GM19455 (cell line): ENCODE data around the gene BBS4.
"Not testable (repeated sequence)": the region's sequence is repeated elsewhere in the genome, so short reads cannot be mapped to it uniquely, and the experiment has no call there.

Experiments
- ATAC-seq: cut with Tn5 transposase; IDR thresholded peaks from one replicate; pipeline ENCODE4 v1.9.1; 2021; ENCODE audit not compliant: unreplicated experiment

Gene BBS4, protein sequence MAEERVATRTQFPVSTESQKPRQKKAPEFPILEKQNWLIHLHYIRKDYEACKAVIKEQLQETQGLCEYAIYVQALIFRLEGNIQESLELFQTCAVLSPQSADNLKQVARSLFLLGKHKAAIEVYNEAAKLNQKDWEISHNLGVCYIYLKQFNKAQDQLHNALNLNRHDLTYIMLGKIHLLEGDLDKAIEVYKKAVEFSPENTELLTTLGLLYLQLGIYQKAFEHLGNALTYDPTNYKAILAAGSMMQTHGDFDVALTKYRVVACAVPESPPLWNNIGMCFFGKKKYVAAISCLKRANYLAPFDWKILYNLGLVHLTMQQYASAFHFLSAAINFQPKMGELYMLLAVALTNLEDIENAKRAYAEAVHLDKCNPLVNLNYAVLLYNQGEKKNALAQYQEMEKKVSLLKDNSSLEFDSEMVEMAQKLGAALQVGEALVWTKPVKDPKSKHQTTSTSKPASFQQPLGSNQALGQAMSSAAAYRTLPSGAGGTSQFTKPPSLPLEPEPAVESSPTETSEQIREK

DNA sequence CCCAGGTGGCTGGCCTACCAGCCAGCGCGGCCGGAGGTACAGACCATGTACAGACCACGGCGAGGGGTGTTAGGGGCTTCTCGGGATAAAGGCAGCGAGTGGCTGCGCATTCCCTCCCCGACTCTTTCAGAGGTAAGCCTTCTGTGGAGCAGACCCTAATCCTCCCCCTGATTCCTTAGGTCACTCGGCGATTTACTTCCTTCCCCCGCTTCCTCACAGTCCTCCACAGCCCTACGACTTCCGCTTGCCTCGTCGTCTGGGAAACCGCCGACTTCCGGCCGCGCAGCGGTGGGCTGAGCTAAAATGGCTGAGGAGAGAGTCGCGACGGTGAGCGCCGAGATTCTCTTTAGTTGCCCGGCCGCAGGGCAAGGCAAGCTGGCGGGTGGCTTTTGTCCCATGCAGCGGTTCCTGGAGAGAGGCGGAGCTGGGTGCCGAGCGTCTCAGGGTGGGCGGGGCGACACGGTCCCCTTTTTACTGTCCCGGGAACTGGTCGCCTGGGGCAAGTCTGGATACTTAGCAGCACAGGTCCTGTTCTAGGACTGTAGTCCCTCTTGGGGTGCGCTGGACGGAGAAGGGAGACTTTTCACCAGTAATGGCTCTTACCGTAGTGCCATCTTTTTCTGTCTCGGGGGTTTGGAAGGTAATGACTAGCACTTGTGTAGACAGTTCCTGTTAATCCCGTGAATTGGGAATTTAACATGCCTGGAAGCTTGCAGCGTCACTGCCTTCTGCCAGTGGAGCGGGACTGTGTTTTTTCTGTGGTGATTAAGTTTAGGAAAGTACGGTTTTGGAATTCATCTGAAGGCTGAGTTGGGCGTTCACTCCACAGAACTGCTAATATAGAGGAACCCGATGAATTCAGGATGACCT lies at the start of gene BBS4, which contains the start of gene HIGD2B:
TSS of gene BBS4 (plus strand) at position 283 of the 870 bp plus-strand sequence. CDS start at position 304, 21 bp downstream.
TSS of gene HIGD2B (minus strand) at position 258 of the 870 bp plus-strand sequence. CDS start 9,808 bp downstream, outside the sequence.
- peak; percentile 95 for ATAC-seq

- ATAC-seq: not testable (repeated sequence)
Observed at GRCh38 chr15:72636519-72637282, 49.3 kb upstream of the BBS4 start.

GRCh38 chr15:72639759-72640483 lies 46.1 kb upstream of the BBS4 start:
- ATAC-seq: not testable (repeated sequence)

DNA sequence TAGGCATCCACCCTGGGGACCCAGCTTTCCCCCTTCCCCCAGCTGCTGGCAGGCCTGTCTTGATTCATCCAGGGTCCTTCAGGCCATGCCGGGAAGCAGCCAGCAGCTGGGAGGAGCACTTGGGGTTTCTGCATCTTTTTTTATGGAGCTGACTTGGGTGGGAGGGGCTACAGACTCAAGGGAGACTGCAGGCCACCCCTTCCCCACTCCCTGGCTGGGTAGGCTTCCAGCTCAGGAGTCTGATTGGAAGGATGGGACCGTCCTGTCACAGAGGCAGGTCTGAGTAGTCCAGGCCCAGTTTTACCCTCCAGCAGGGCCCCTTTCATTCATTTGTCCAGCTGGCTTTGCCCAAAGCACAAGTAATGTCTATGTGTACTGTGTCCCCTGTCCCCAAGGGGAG lies 43.7 kb upstream of the BBS4 start:
- not testable (repeated sequence) for ATAC-seq

- ATAC-seq: not testable (repeated sequence)
Observed at GRCh38 chr15:72648631-72649253, 37.3 kb upstream of the BBS4 start.

DNA sequence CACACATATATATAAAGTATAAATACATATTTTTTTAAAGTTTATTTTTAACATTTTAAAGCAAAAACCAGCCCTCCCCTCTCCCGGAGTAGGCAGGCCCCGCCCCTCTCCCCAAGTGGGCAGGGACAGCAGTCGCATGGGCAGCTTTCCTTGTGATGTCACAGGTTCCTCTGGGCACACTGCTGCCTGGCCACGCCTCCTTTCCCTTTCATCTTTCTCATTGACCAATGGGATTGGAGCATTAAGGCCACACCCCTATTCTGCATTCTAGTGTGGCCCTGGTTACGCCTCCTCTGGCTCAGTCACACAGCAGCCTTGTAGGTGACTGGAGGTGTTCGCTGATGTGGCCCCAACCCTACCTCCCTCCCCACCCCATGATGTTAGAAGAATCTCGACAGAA lies 31.6 kb upstream of the BBS4 start, which contains the start of gene GOLGA6B:
TSS of gene GOLGA6B (plus strand) at position 301 of the 400 bp plus-strand sequence. CDS start at position 342, 41 bp downstream.
- ATAC-seq: not testable (repeated sequence)

DNA sequence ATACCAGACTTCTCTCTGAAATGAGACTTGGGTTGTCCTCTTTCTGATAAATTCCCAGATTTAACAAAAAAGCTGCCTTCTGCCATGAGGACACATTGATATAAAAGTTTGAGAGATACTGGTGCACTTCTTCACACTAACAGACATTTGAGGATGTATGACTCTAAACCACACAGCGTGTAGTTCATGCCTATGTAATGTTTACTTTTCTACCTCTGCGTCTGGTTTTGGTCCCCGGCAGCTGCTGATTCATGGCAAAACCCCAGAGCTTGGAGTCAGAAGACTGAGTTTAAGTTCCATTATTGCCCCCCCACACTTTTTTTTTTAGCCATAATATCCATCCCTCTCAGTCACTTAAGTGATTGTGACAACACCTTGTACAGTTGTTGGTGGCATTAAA lies 30.0 kb upstream of the BBS4 start:
- ATAC-seq: not testable (repeated sequence)

DNA sequence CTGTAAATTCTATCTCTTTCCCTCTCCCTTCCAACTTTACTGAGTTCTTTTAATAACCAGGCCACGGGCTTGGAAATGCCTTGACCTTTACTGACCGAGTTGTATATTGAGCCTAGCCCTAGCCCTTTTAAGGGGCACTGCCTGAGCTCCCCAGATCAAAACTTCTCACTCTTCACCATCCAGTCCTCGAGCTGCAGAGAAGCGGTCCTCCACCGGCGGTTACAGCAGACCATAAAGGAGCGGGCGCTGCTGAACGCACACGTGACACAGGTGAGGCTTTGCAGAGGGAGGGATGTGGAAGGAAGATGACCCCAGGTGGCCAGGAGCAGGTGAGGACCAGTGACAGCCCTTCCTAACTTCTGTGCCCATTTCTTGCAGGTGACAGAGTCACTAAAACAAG lies 24.9 kb upstream of the BBS4 start:
- not testable (repeated sequence) for ATAC-seq

- not testable (repeated sequence) for ATAC-seq
Observed at GRCh38 chr15:72663931-72664330, 22.1 kb upstream of the BBS4 start.

DNA sequence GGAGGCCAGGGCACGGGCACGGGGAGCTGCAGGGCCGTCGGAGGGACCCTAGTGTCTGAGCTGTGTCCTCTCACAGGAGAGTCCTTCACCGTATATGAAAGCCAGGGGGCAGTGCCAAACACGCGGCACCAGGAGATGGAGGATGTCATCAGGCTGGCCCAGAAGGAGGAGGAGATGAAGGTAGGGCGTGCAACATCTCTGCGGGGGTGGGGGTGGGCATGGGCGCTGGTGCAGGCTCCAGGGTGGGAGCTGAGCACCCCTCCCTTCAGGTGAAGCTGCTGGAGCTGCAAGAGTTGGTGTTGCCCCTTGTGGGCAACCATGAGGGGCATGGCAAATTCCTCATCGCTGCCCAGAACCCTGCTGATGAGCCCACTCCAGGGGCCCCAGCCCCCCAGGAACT lies 20.3 kb upstream of the BBS4 start:
- not testable (repeated sequence) for ATAC-seq

DNA sequence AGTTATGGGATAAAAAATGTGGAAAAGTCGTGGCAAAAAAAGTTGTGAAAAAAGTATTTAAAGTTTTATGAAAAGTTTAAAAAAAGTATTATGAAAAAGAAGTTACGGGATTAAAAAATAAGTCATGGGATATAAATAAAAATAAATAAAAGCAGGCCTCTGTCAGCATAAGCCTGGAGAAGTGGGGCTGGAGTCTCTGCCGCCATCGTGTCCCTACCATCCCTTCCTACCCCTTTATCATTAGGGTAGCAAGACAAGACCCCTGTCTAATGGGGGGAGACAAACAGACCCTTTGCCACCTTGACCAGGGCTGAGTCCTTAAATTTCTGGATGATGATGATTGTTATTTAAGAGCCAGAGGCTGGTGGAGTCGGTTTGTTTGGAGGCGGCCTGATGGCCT lies 16.2 kb upstream of the BBS4 start:
- ATAC-seq: not testable (repeated sequence)

DNA sequence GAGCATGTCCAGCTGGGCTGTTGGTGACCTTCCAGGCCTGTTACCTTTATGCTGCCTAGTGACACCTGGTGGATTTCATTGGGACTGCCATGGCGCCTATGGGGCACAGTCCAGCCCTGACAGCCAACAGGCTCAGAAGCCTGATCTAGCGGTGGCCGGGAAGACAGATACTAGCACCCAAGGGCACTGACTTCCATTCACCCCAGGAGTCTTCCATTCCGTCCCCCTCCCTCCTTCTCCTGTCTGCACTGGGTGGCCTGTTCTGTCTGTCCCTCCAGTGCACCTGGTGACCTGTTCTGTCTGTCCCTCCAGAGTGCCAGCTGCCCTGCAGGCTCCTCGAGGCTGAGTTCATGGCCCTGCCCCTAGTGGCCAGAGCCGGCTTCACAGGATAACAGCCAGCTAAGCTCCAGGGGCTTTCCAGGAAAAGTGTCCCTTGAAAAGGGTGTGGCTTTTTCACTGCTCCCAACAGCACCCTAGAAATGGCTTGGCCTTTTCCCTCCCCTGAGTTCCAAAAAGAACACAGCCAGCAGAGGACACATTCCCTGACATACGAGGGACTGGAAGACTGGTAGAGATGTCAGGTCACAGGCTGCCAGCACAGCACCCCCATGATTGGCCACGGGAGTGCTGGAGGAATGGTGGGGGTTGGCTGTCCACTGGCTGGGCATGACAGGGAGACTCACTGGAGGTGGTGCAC lies 15.2 kb upstream of the BBS4 start:
- peak; percentile 98 for ATAC-seq

GRCh38 chr15:72671525-72671924 lies 14.5 kb upstream of the BBS4 start:
- no peak for ATAC-seq

DNA sequence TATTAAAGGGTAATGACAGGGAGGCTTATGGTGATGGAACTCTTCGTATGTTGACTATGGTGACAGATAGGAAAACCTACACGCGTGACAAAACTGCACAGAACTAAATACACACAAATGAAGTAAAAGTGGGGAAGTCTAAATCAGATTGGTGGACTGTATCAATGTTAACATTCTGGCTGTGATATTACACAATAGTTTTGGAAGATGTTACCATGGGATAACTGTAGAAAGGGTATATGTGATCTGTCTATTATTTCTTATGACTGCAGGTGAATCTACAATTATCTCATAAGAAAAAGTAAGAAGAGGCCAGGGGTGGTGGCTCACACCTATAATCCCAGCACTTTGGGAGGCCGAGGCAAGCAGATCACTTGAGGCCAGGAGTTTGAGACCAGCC lies 9.2 kb upstream of the BBS4 start:
- no peak for ATAC-seq

GRCh38 chr15:72680931-72681330 lies 5.1 kb upstream of the BBS4 start:
- no peak for ATAC-seq

DNA sequence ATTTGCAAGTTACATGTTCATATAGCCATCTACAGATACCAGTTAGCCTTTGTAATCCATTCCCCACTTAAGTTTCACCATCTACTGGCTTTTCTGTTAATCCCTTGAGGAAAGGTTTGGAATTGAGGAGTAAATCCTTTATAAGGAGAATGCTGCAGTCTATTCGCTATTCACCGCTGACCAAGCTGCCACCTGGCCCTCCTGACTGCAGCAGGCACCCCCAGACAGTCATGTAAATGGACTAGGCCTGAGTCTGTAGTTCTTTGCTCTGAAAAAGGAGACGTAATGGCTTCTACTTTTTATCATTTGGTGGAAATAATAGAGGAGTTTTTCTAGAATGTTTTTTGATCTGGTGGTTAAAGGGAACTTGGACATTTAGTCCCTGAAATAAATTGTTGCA lies 3.2 kb upstream of the BBS4 start:
- ATAC-seq: no peak

DNA sequence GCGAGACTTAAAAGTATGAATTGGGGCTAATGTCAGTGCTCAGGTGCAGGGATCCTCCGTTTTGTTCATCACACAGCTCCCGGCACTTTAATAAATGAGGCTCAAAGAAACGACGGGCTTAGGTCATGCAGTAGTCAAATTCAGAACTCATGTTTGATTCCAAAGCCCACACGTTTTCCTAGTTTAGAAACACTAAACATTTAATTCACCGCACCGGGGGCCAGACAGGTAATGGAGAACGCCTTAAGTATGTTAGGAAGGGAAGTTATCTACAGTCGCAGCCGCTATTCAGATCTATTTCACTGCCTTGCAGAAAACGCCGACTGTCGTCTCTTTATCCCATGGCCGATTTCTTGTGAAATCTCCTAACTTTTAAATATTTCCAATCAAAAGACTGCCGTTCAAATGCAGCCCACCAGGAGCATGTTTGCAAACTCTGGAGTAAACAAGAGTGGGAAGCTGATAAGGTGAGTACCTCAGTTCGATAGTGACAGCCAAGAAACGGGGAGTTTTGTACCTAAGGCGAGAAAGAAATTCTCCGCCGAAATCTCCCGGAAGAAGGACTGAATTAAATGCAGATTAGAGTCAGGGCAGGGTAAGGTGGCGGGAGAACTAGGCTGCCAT lies 594 bp upstream of the BBS4 start:
- ATAC-seq: no peak

DNA sequence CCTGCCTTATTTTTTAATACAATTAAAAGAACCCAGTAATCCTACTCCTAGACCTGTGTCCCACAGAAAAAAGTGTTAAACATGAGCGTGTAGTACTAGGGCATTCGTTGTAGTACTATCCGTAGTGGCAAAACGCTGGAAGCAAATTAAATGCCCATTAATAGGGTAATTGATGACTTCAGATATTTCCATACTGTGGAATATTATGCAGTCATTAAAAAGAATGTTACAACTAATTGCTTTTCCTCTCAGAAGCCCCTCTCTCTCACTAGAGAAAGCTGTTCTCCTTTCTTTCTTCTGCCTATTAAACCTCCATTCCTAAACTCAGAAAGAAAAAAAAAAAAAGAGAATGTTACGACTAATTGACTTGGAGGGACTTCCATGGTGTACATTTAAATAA lies 2.7 kb downstream of the BBS4 start:
- no peak for ATAC-seq
